Hematopoietic multipotent progenitor cell treated with erythropoietin and hydrocortisone succinate and interleukin-3 and kit ligand, for 4 days (in vitro differentiated cells): ENCODE data around the gene TMEM176A.

Source experiments
- DNase-seq: peaks from one replicate; pipeline ENCODE4 v3.0.0-alpha.2; 2015

The TMEM176A gene

DNA sequence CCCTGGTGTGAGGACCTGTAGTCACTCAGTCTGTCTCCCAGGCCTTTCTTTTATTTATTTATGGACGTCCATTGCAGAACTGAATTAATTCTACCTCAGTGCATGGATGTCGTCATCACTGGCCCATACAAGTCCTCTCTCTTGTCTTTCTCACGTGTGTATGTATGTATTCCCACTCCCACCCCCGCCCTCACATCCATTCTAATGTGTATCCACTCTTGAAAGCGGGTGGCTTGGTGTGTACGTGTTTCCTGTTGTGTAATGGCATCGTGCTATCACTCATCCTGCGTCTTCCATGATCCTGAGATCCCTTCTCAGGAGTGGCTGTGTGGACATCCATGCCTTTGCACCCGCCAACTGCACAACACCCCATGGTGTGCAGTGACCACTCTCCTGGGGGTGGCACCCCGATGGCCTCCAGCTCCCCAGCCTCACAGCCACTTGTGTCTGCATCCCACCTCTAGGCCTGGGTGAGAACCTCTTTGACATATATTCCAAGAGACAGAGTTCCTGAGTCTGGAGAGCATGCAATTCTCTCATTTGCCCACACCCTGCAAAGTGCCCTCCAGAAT, 48.7 kb downstream of the TMEM176A start:
- no peak for DNase-seq

DNA sequence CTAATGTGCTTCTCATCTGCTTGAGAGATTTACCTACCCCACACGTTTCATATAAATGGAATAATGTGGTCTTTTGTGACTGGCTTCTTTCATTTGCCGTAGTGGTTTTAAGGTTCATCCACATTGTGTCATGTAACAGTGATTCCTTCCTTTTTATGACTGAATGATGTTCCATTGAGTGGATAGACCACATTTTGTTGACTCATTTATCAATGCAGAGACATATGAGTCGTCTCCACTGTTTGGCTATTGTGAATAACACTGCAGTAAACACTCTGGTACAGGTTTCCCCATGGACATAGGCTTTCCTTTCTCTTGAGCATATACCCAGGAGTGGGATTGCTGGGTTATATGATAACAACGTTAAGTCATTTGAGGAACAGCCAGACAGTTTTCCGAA, 49.7 kb downstream of the TMEM176A start:
- DNase-seq, result no peak

DNA sequence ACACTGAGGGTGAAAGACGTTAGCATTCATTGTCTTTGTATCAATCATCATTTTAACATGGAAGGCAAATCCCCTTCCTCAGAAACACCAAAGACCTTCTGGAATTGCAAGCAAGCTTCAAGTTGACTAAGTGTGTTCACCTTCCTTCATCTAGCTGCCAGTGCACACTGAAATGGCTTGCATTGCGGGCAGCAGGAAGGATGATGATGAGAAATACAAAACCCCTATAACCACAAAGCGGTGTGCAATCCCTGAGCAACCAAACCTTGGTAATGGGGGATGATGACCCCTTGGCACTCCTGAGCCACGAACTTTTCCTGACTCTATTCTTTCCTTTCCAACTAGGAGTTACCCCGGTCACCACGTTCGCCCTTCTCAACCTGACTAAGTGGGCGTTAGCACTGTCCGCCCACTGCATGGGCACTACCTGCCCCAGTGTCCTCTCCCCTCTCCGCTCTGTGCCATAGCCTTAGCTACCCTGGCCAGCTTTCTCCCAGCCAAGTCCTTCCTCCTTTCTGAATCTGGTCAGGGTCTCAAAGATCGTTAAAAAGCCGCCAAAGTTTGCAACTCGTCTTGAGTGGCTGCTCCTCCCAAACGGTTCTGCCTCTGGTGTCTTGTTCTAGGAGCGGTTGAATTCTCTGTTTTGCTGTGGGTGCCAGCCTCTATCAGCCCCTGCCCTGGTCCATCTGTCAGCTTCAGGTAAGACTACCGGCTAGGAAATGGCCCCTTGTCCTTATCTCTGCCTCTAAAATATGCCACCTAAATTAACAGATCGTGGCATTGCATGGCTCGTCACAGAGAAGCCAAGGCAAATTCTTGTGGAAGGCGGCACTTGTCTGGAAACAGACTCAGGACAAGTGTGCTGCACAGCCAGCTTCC, 51.2 kb downstream of the TMEM176A start:
- DNase-seq, result peak; percentile 29

DNA sequence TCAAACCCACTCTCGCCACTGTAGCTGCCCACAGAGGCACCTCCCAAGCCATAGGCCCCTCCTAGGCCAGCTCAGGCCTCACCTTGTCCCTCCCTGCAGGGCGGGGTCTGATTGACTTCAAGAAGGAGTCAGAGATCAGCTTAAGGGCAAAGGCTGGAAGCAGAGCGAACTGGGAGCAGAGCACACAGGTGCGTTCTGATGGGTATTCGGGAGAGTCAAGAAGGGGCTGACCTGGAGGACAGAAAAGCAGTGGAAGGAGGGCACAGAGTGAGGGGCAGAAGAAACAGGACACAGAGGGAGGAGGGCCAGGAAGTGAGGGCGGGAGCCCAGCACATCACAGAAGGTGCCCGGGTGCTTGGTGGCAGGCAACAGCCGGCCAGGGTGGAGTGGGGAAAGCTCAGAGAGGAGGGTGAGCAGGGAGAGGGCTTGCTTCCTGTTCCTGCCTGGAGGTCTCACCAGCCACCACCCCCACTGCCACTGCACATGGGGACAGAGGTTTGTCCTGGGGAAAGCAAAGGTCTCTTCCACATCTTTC, 51.9 kb downstream of the TMEM176A start, which contains the start of gene AOC1:
Gene AOC1, plus strand, starts transcription at position 147 of the 535 bp plus-strand sequence. CDS start 3,954 bp downstream, outside the sequence.
- DNase-seq, result peak; percentile 47

DNA sequence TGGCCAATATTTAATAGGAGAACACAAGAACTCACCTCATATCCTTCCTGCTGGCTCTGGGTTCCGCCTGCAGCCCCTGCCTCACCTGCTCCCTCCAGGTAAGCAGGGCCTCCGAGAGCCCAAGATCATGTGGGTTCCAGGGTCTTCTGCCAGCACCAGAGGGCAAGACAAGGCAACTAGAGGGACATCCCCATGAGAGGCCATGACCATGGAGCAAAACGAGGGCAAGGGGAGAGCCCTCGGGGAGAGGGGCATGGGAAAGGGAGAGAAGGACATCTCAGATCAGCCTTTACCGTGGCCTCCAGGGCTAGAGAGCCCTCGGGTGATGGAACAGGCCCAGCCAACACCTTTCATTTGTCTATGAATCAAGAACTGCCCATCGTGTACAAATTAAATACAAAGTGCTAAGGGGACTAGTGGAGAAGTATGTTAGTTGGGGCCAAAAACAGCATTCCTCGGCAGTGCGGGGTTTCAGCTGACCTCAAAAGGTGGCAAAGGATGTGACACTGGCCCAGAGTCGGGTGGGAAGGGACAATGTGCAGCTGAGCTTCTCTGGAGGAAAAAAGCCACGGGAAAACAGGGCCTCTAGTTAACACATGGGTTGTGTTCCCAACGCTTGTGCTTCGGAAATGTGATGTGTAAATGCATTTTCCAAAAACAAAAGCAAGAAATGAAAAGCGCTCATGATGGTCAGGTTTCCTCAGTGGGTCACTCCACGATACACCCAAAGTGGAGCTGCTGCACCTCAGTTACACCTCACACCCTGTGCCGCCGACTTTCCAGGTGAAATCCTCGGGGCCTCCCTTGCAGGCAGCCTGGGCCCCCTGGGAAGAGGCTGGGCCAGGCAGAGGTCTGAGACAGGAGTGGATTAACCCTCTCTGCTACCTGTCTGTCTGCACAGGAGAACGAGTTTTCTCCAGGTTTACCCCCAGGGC, 53.8 kb downstream of the TMEM176A start:
- DNase-seq, result no peak
